Measurements from ENCODE around the gene MYBPC2.
"Not testable (repeated sequence)": the region's sequence is repeated elsewhere in the genome, so short reads cannot be mapped to it uniquely, and the experiment has no call there.

MYBPC2 gene

DNA sequence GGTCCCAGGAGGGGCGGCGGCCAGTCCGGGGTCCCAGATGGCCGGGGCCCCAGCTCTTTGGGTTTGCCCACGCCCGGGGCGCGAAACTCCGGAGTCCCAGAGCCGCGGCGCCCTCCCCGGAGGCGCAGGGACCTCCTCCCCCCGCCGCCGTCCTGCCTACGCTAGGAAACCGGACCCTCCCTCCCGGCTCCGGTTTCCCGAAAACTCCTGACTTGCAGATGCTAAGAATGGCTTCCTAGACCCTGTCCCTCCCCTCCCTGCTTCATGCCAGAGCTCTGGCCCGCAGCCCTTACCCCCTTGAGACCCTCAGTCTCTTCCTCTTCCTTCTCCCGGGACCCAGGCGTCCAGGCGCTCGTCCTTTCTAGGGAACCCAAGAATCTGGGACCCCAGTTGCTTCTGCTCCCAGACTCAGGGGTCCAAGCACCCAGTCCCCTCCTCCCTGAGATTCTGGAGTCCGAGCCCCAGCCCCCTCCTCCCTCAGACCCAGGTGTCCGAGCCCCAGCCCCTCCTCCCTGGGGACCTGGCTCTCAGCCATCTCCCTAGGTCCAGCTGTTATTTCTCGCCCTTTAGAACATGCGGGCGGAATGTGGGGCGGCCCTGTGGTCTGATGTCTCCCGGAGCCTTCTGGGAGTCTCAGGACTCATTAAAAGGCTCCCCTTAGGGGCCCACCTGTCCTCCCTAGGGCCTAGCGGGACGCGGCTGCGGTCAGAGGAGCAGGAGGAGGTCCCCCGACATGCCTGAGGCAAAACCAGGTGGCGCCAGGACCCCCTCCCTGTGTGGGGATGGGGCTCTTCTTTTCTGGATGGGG, at the start of gene MYBPC2:
TSS of gene MYBPC2 (plus strand) at position 672 of the 808 bp plus-strand sequence. CDS start at position 734, 62 bp downstream.
- no peak for DNase-seq

DNA sequence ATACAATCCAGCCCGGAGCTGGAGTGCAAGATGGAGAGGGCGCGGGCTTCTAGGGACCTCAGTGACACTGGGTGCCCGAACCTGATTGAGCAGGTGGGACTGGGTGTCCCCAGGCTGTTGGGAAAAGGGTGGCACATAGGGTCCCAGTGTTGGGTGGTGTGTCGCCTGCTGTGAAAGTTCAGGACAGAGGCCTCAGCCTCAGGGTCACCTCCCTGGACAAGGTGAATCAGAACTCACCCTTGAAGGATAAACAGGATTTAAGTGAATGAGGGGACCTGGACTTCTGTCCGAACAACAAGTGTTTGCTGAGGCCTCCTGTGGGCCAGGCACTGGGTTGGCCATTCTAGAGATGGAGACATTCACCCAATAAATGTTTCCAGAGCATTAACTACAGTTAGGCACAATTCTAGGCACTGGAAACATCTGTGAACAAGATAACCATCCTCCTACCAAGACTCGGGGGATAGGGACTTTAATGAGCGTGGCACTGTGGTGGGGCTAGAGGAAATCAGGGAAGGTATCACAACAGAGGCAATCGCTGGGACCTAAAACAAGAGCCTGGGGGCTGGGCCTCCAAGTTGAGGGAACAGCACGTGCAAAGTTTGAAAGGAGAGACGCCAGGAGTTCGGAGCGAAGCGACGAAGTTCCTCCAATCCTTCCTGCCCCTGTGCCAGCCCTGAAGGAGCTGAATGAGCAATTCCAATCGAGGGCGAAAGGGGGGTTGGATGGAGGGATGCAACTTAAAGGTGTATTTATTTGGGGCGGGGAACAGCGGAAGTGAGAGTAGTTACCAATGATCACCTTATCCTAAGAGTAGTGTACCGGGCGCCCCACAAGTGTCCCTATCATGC, 49.5 kb upstream of the MYBPC2 start:
- no peak for DNase-seq

DNA sequence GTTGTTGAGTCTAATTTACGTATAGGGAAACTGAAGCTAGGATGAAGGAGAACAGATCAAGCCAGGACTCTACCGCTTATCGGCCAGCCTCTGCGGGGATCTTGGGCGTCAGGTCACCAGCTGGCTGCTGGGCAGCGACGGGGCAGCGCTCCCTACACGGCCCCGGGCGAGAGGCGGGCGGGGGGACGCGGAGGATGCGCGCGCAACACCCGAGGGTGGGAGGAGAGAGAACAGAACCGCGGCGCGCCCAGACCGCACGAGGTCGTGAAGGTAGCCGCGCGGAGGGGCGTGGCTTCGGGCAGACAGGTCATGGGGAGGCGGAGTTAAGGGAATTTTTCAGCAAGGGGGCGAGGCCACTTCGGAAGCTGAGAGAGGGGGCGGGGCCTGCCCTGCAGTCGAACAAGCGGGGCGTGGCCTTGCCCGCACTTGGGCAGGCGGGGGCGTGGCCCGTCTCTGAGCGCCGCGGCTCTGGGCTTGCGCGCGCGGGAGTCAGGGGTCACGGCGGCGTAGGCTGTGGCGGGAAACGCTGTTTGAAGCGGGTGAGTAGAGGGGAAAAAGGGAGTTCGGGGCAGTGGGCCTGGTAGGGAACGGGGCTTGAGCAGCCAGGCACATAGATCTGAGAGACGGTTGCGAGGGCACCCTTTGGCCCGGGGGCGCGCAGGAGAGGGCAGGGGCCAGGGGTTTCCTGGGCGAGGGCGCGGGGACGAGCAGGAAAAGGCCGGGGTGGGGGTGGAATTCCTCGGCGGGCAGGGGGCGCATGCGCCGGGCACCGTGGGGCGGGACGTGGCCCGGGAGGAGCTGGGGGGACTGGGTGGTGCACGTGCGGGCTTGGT, 48.6 kb upstream of the MYBPC2 start, which contains the start of gene POLD1:
TSS of gene POLD1 (plus strand) at position 496 of the 833 bp plus-strand sequence. CDS start 14,505 bp downstream, outside the sequence.
- peak; percentile 99 for DNase-seq

DNA sequence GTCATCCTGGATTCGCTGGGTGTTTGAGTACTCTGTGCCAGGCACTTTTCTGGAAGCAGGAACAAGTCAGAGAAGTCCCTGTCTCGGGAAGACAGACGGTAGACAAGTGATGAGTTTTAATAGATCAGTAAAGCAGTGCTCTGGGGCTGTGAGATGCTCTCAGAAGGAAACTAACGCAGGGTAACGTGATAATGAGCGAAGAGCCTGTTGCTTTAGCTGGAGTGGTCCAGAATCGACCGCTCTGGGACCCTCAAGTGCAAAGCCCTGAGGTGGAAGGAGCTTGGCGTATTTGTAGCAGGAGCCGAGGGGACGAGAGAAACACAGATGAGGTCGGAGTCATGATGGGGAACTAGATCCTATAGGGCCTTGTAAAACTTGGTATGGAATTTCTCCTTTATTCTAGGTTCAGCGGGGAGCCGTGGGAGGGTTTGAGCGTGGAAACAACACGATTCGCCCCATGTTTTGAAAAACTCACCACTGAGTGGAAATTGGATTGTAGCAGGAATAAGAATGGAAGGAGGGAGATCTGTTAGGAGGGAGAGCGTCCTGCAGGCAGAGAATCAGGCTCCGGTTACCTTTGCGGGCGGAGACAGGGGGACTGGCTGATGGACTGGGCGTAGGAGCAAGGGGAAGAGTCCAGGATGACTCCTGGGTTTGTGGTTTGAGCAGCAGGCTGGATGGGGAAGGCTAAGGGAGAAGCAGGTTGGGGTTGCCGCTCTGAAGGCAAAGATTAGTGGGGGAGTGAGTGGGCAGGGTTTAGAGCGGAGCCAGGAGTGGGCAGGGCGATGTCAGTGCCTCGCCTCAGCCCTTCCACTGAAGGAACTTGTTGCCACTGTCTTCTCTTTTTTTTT, 47.8 kb upstream of the MYBPC2 start:
- no peak for DNase-seq

DNA sequence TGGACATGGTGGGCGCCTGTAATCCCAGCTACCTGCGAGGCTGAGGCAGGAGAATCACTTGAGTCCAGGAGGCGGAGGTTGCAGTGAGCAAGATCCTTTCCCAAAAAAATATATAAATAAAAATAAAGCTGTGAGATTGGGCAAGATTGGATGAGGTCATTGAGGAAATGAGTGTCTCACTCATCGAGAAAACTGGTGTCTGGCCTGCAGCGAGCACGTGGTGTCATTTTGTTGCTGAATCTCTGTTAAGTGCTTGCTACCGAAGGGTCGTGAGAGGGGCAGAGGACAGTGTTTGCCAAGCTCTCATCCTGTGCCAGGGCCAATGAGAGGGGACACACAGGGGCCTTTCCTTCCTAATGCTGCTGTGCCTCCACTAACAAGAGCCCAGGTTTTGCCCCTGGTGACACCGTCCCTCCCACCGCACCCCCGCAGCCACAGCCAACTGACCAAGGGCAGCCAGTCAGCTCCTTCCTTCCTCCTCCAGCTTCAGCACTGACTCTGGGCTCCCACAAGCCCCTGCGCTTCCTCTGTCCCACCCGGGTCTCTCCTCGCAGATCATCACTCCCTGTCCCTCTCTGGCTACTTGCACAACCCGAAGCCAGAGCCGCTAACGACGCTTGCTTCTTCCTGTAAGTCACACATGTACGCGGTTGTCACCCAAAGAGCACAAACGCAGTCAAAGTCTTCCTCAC, 45.4 kb upstream of the MYBPC2 start:
- no peak for DNase-seq

DNA sequence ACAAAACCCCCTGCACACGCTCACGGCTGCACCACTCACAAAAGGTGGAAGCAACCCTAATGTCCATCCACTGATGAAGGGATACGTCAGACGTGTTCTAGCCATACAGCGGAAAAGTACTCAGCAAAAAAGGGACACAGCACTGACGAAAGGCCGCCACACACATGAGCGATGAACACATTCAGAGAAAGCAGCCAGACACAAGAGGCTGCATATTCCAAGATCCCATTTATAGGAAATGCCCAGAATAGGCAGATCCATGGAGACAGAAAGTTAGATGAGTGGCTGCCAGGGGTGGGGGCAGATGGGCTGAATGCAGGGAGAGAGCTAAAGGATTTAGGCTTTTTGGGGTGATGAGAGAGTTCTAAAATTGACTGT, 44.8 kb upstream of the MYBPC2 start:
- no peak for DNase-seq

DNA sequence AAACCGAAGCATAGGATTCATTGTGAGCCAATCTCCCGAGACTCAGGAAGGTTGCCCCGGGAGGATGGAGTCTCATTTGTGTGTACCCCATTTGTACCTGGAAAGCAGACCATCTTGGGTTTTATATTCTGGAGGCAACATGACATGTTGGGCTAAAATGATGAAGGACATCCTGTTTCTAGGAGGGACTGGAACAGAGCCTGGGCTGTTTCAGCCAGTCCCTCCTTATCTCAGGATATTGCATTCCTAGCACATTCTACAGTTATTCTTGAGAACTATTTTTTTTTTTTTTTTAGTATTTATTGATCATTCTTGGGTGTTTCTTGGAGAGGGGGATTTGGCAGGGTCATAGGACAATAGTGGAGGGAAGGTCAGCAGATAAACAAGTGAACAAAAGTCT, 42.4 kb upstream of the MYBPC2 start:
- not testable (repeated sequence) for DNase-seq

DNA sequence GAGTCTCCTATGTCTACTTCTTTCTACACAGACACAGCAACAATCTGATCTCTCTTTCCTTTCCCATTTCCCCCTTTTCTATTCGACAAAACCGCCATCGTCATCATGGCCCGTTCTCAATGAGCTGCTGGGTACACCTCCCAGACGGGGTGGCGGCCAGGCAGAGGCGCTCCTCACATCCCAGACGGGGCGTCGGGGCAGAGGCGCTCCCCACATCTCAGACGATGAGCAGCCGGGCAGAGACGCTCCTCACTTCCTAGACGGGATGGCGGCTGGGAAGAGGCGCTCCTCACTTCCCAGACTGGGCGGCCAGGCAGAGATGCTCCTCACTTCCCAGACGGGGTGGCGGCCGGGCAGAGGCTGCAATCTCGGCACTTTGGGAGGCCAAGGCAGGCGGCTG, 41.7 kb upstream of the MYBPC2 start:
- not testable (repeated sequence) for DNase-seq

DNA sequence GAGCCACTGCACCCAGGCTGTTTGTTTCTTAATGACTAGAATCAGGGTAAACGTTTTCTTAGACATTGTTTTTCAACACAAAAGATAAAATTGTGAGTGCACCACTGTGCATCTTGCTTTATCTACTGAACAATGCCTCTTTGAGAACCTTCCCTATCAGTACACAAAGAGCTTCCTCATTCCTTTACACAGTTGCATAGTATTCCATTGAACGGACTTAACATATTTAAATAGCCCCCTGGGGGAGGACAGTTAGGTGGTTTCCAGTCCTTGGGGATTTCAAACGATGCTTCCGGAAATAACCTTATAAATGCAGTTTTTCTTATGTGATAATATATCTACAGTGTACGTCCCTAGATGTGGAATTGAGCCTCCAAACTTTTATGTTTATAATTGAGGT, 39.9 kb upstream of the MYBPC2 start:
- DNase-seq, result no peak

DNA sequence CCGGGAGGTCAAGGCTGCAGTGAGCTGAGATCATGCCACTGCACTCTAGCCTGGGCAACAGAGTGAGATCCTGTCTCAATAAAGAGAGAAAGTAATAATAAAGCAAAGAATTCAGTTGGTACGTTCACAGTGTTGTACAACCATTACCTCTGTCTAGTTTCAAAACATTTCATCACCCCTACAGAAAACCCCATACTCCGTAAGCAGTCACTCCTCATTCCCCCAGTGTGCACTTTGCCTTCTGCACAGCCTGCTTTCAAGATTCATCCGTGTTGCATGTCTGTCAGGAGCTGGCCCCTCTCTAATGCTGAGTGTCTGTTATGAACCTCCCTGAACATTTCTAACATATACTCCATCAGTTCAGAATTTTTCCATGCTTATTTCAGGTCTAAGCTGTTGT, 39.1 kb upstream of the MYBPC2 start:
- DNase-seq, result no peak

DNA sequence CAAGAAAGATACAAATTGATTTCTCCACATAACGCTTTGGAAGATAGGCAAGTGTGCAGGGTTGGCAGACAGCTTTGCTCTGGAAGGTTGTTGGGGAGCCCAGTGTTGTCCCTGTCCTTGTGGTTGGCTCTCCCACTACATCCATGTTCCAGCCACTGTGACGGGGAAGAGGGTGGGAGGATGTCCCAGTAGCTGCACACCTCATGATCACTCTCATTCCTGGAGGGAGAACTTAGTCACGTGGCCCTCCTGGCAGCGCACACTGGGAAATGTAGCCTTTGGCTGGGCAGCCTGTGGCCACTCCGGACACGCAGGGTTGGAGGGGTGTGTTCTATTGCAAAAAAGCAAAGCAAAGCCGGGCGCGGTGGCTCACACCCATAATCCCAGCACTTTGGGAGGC, 38.7 kb upstream of the MYBPC2 start:
- no peak for DNase-seq

DNA sequence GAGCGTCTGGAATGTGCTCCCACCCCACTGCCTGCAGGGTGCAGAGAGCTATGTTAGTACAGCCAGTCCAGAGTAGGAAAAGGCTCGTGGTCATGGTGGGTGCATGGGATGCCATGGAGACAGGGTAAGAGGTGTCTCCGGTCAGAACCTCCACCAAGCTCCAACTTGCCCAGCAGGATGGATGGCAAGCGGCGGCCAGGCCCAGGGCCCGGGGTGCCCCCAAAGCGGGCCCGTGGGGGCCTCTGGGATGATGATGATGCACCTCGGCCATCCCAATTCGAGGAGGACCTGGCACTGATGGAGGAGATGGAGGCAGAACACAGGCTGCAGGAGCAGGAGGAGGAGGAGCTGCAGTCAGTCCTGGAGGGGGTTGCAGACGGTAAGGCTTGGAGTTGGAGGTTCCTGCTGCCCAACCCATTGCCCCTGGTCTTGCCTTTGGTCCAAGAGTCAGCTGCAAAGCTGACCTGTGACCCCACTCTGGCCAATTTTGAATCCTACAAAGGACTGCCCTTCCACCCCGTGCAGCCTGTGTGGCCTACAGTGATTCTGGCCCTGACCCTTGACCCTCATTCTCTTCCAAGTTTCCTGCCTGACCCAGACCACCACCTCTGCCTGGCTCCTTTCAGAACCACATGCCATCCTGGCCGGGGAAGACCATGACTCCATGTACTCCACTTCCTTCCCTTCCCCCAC, 33.9 kb upstream of the MYBPC2 start:
- no peak for DNase-seq

DNA sequence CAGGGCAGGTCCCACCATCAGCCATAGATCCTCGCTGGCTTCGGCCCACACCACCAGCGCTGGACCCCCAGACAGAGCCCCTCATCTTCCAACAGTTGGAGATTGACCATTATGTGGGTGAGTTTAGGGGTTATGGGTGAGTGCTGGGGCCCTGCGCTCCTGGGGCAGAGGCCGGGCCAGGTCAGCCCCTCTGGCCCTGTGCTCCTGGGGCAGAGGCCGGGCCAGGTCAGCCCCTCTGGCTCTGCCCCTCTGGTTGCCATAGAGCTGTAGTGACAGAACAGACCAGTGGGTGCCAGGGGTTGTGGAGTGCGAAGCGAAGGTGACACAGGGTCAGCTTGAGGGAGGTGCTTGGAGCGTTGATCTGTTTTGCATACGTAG, 33.3 kb upstream of the MYBPC2 start:
- no peak for DNase-seq

DNA sequence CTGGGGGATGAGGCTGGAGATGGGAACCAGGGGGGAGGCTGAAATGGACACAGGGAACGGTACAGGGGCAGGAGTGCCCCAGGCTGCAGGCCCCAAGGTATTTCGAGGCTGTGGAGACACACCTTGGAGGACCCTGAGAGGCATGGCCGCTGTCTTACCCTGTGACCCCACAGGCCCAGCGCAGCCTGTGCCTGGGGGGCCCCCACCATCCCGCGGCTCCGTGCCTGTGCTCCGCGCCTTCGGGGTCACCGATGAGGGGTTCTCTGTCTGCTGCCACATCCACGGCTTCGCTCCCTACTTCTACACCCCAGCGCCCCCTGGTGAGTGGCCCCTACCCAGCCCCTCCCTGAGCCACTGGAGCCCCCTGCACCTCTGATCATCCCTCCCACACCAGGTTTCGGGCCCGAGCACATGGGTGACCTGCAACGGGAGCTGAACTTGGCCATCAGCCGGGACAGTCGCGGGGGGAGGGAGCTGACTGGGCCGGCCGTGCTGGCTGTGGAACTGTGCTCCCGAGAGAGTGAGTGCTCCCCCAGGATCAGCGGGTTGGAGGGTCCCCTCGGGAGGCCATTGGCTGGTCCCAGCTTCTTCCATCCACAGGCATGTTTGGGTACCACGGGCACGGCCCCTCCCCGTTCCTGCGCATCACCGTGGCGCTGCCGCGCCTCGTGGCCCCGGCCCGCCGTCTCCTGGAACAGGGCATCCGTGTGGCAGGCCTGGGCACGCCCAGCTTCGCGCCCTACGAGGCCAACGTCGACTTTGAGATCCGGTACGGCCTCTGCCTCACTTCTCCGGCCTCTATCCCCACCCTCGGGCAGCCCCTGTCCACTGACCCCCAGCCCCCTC, 30.9 kb upstream of the MYBPC2 start:
- no peak for DNase-seq

DNA sequence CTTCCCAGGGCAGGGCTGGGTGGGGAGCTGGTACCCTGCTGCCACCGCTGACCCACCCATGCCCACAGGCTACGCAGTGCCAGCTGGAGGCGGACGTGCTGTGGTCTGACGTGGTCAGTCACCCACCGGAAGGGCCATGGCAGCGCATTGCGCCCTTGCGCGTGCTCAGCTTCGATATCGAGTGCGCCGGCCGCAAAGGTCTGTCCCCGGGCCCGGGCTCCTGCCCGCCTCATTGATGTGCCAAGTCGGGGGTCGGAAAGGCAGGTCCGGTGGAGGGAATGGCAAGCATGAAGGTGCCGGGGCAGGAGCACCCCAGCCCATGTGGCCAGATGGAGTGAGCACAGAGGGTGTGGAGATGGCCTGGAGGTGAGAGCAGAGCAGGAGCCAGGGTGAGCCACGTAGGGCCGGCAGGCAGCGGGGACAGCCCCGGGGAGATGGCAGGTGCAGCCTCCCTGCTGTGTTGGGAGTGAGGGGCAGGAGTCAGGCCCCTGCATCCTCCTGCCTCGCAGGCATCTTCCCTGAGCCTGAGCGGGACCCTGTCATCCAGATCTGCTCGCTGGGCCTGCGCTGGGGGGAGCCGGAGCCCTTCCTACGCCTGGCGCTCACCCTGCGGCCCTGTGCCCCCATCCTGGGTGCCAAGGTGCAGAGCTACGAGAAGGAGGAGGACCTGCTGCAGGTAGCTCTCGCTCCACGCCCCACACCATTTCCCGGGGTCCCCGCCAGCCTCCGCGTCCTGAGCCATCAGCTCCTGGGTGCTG, 30.0 kb upstream of the MYBPC2 start:
- no peak for DNase-seq

DNA sequence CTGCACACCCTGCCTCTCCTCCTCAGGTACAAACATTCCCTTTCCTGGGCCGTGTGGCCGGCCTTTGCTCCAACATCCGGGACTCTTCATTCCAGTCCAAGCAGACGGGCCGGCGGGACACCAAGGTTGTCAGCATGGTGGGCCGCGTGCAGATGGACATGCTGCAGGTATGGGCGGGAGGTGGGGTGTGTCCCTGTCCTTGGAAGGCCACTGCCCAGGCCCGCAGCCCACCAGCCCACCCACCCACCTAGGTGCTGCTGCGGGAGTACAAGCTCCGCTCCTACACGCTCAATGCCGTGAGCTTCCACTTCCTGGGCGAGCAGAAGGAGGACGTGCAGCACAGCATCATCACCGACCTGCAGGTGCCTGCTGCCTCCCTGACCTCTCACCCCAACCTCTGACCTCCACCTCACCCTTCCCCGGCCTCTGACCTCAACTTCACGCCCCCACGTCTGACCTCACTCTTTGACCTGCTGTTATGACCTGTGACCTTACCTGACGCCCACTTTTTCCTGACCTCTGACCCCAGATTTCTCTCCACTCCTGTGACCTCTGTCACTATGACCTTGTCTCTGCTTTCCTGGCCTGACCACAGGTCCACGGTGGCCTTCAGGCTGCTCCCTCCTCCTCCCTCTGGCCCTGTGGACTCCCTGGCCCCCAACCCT, 26.4 kb upstream of the MYBPC2 start:
- no peak for DNase-seq

DNA sequence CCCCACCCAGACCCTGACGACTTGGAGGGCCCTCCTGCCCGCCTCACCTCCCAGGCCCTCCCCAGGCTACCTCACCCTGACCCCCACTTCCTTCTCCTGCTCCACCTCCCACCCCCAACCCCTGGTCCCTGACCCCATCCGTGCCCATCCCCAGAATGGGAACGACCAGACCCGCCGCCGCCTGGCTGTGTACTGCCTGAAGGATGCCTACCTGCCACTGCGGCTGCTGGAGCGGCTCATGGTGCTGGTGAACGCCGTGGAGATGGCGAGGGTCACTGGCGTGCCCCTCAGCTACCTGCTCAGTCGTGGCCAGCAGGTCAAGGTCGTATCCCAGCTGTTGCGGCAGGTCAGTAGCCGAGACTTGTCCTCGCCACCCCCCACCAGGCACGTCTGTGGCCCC, 25.9 kb upstream of the MYBPC2 start:
- no peak for DNase-seq

DNA sequence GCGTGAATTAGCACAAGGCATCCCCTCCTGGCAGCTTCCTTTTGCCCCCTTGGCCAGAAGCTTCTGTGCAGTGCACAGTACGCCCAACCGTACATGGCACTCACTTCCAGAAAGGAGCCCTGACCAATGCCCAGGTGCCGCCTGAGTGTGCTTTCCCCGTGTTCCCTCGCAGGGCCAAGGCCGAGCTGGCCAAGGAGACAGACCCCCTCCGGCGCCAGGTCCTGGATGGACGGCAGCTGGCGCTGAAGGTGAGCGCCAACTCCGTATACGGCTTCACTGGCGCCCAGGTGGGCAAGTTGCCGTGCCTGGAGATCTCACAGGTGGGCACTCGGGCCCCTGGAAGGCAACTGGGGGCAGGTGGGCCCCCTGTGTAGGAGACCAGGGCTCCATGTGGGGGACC, 23.3 kb upstream of the MYBPC2 start:
- no peak for DNase-seq

DNA sequence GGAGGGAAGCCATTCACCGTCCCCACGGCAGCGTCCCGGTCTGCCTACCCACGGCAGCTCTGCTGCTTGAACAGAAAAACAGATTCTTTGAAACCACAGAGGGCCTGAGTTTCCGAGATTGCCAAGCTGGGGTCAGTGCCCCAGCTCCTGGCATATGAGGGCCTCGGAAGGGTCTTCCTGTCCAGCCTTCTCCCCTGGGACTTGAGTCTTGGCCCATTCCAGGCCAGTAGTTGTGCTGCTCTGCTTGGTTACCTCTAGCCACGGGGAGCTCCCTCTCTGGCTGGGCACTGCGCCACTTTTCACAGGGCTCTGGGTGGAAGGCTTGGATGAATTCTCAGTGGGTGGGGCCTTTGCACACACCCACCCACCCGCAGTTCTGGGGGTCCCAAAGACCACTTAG, 22.6 kb upstream of the MYBPC2 start:
- DNase-seq, result no peak
